SU-DHL-6 (cell line): ENCODE data around the gene ZNF565.

Experiments used
- CTCF ChIP-seq: fragments of 200-600 bp; sonication (generic); IDR thresholded peaks from one replicate; pipeline ENCODE4 v1.5.1; 2017; ENCODE audit warnings: antibody characterized with exemption, mild to moderate bottlenecking, low read length, moderate library complexity; ENCODE audit not compliant: insufficient read depth, poor library complexity, severe bottlenecking
- EZH2phosphoT487 ChIP-seq: fragments of 200-600 bp; sonication (generic), shearing (Covaris generic); conservative IDR thresholded peaks from 2 replicates; pipeline ENCODE4 v1.6.1; 2018; ENCODE audit warnings: mild to moderate bottlenecking, antibody characterized with exemption, low read length, moderate library complexity, mixed read lengths

- no peak for TF ChIP-seq CTCF
- TF ChIP-seq EZH2phosphoT487 = no peak
Measured at GRCh38 chr19:36139120-36139472, 75.4 kb downstream of the ZNF565 start.
